HG03571 (cell line): ENCODE data around the gene DGCR8.
"Not testable (repeated sequence)": the region's sequence is repeated elsewhere in the genome, so short reads cannot be mapped to it uniquely, and the experiment has no call there.

Source experiments
- ATAC-seq: cut with Tn5 transposase; IDR thresholded peaks from one replicate; pipeline ENCODE4 v1.9.1; 2021; ENCODE audit not compliant: unreplicated experiment

Gene DGCR8

DNA sequence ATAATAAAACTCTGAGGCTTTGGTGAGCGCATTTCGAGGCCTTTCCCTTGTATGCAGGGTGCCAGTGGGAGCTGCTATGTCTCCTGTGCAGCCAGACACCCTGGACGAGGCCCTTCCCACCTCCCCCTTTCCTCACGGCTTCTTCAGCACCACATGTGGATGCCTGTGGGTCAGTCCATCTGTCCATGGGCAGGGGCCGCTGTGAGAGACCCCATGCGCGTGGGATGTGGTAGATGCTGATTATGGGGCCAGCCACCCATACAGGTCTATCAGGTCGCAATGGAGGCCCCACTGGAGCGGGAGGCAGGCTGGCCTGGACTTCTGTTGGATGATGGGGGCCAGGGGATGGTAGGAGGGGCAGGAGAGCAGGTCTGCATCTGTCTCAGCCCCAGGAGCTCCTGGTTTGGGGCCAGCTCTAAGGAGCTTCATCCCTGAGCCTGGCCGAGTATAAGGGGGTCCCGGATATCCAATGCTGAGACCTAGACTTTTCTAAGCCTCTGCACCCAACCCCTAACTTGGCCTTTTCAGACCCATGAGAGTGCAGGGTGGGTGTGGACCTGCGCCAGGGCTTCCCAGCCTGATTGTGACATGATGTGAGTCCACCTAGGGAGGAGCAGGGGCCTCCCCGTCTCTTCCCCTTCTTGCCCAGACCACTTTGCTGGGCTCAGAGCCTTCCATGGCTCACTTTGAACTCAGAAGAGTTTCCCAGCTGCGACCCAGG, 14.0 kb upstream of the DGCR8 start:
- ATAC-seq, result no peak

DNA sequence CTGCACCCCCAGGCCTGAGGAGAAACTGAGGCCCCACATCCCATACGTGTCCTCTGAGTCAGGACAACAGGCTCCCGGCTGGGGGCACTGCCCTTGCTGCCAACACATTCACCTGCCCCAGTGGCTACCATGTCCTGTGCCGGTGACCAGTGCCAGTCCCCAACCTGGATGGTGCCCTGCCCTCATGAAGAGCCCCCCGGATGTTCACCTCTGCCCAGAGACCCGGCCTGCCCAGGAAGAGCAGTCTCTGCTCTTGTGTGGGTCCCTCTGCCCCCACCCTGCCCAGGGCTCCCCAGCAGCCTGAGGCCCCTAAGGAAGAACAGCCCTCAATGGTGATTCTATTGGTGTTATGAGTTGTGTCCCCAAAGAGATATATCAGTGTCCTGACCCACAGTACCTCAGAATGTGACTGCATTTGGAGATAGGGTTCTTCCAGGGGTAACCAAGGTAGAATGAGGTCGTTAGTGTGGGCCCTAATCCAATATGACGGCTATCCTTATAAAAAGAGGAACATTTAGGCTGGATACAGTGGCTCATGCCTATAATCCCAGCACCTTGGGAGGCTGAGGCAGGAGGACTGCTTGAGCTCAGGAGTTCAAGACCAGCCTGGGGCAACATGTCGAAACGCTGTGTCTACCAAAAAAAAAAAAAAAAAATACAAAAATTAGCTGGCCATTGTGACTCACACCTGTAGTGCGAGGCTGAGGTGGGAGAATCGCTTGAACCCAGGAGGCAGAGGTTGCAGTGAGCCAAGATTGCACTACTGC, 13.2 kb upstream of the DGCR8 start:
- no peak for ATAC-seq

DNA sequence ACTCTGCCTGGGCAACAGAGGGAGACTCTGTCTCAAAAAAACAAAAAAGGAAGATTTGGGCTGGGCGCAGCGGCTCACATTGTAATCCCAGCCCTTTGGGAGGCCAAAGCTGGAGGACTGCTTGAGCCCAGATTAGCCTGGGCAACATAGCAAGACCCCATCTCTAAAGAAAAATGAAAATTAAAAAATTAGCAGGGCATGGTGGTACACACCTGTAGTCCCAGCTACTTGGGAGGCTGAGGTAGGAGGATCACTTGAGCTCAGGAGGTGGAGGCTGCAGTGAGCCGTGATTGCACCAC, 12.7 kb upstream of the DGCR8 start:
- not testable (repeated sequence) for ATAC-seq

- ATAC-seq, result no peak
These were observed 11.4 kb upstream of the DGCR8 start for GRCh38 chr22:20068640-20069039.

GRCh38 chr22:20069331-20070042, 10.6 kb upstream of the DGCR8 start:
- no peak for ATAC-seq

DNA sequence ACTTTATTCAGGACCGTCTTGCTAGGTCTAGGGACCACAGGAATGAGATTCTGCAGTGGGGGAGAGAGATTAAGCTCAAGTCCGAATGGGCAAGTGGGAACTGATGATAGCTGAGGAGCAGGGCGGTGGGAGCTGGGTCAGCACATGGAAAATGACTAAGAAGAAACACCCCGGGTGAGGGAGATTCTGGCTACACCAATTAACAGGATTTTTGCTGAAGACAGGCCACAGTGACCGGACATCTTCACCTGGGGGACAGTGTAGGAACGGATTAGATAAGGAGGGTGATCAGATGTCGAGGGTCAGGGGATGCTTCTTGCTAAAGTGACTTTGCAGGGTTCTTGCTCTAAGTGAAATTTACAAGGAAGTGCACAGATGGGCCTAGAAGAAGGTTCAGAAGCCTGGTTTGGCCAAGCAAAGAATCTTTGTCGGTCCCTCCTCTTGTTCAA, 8.5 kb upstream of the DGCR8 start:
- ATAC-seq, result no peak

- no peak for ATAC-seq
These were observed 3.3 kb upstream of the DGCR8 start for GRCh38 chr22:20076627-20077172.

- ATAC-seq, result peak; percentile 51
These were observed 369 bp downstream of the DGCR8 start for GRCh38 chr22:20080445-20080775.

GRCh38 chr22:20080776-20081654, 974 bp downstream of the DGCR8 start:
- no peak for ATAC-seq

GRCh38 chr22:20083157-20083890, 3.3 kb downstream of the DGCR8 start:
- ATAC-seq, result no peak

- no peak for ATAC-seq
These were observed 4.0 kb downstream of the DGCR8 start for GRCh38 chr22:20083891-20084546.

DNA sequence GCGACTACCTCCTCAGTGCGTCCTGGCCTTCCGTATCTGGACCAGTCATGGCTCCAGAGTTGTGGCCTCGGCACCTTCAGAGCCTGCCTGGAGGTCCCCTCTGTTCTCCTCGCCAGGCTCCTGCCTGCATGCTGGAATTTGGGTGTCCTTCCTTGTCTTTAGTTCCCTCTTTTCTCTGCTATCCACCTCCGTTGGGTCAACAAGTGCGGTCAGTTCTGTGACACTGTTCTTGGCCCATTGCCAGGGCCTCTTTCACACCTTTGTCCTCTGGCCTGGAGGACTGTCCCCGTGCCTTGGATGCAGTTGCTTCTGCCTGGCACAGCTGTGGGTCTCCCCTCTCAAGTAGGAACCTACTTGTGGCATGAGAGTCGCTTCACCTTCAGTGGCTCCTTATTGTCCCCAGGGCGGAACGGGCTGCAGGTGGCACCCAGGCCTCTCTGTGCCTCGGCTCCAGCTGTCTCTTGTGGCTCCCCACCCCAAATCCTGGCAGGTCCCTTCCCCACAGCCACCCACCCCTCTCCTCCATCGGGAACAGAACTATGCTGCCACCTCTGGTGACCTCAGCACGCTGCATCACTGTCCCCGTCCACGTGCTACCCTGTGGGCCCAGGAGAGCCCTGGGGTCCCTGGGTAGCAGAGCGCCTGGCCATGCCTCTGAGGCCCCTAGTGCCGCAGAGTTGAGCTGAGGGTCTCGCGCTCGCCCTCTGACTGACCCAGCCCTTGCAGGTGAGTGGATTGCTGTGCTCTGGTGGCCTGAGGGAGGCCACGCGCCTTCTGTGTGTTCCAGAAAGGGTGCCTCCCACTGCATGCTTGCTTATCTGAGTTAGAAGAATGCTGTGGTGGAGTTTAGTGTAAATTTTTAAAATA, 4.7 kb downstream of the DGCR8 start:
- ATAC-seq, result no peak

DNA sequence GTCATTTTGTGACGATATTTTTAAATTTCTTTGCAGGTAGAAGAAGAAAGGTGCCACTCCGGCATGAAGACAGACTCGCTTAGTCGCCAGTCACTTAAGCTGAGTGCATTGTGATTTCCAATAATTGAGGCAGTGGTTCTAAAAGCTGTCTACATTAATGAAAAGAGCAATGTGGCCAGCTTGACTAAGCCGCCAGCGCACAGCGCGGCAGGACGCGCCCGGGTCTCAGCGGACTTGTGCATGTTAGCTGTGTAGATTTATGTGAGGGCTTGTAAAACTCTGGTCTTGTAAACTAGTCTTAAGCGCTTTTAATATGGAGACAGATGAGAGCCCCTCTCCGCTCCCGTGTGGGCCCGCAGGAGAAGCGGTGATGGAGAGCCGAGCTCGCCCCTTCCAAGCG, 5.6 kb downstream of the DGCR8 start:
- ATAC-seq, result no peak

DNA sequence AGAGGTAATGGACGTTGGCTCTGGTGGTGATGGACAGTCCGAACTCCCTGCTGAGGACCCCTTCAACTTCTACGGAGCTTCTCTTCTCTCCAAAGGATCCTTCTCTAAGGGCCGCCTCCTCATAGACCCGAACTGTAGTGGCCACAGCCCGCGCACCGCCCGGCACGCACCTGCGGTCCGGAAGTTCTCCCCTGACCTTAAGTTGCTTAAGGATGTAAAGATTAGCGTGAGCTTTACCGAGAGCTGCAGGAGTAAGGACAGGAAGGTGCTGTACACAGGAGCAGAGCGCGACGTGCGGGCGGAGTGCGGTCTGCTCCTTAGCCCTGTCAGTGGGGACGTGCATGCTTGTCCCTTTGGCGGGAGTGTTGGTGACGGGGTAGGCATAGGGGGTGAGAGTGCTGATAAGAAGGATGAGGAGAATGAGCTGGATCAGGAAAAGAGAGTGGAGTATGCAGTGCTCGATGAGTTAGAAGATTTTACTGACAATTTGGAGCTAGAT, 6.1 kb downstream of the DGCR8 start:
- no peak for ATAC-seq

- ATAC-seq, result no peak
These were observed 6.7 kb downstream of the DGCR8 start for GRCh38 chr22:20086763-20087162.

- ATAC-seq, result no peak
These were observed 7.5 kb downstream of the DGCR8 start for GRCh38 chr22:20087319-20088262.

DNA sequence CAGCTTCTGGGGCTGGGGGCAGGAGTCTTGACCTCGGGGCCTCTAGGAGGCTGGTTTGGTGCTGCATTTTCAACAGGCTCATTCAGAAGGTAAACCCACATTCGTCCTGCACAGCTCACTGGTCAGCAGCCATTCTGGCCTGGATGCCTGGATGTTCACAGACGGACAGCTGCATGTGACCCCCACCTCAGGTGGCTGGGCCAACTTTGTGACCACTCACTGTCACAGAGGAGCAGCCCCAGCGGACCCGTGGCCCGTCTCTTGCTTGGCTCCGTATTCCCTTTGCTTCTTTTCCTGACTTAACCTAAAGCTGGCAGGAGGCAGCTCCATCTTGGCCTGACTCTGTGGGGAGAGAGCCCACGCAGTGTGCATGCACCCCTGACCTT, 8.2 kb downstream of the DGCR8 start:
- ATAC-seq, result no peak
